Measurements from ENCODE around the gene KCNQ1OT1. TPM values are rescaled to one million over a fixed set of nuclear protein-coding genes. Genes with fewer than 3 reads are reported as not detected.

Gene KCNQ1OT1
- total and polyA plus RNA-seq, 9 of the 15 experiments (the other 6 are each of a cell fraction or from before 2014, with no cell fraction given), result 0.04 to 2.3 (median 0.74) TPM

GRCh38 chr11:2711161-2711560, 11.4 kb upstream of the KCNQ1OT1 start (continued):
- TF ChIP-seq MGA (IDR thresholded peaks at IDR 0.05), result no peak
- TF ChIP-seq DLX4 (CRISPR knock-in tag; IDR thresholded peaks at IDR 0.05), result no peak
- no peak for TF ChIP-seq E2F3 (CRISPR knock-in tag; IDR thresholded peaks at IDR 0.05)
- no peak for TF ChIP-seq SIN3B (IDR thresholded peaks at IDR 0.05; ENCODE audit: low read depth)
- TF ChIP-seq NFIC (IDR thresholded peaks at IDR 0.05), result no peak
